Measurements from ENCODE around the gene TTLL5.

TTLL5 gene

GRCh38 chr14:75753696-75754095 lies 92.7 kb downstream of the TTLL5 start:
- no peak overlapping the region for H3K9ac ChIP-seq (ENCODE audit: low read depth, low read length, poor library complexity)
- DNase-seq (ENCODE audit: low spot score): no peak
- no peak overlapping the region for H2AK5ac ChIP-seq (ENCODE audit: low read depth, low read length)
- H2BK12ac ChIP-seq (ENCODE audit: low read length): no peak overlapping the region
- H3K36me3 ChIP-seq (replicated peaks in 1 of 2; ENCODE audit: control insufficient read depth in 2 of 2, insufficient read depth in 2 of 2, low read length in 2 of 2): peaks cover 5 to 72% of the 10 kb centered on the region in 2 donors
- no peaks in the 10 kb centered on the region for H3K79me1 ChIP-seq (ENCODE audit: low read depth, low read length)
- no peak overlapping the region for H3K23ac ChIP-seq (ENCODE audit: low read depth, low read length, poor library complexity)
- no peak overlapping the region for H3K18ac ChIP-seq (ENCODE audit: low read length)
- no peaks in the 10 kb centered on the region for H3K4me1 ChIP-seq (ENCODE audit: control insufficient read depth in 2 of 2, insufficient read depth in 1 of 2, low read depth in 1 of 2, low read length in 2 of 2)
- no peak overlapping the region for H2BK120ac ChIP-seq (ENCODE audit: low read depth, low read length)
- H3K9me3 ChIP-seq (replicated peaks in 1 of 2; ENCODE audit: control insufficient read depth in 2 of 2, insufficient read depth in 1 of 2, low read depth in 1 of 2, low read length in 2 of 2): no peaks in the 10 kb centered on the region
- H3K27ac ChIP-seq (replicated peaks; ENCODE audit: low read length): no peak overlapping the region
- H4K91ac ChIP-seq (ENCODE audit: low read depth, low read length, poor library complexity): no peak overlapping the region
- no peak overlapping the region for H3K4ac ChIP-seq (ENCODE audit: low read length)
- H3K4me3 ChIP-seq (ENCODE audit: low read length in 2 of 2): no peak overlapping the region
- H3K4me2 ChIP-seq (ENCODE audit: insufficient read depth, low read length, poor library complexity, severe bottlenecking): no peak overlapping the region
- H4K8ac ChIP-seq (ENCODE audit: low read depth, low read length): no peak overlapping the region
- H2BK15ac ChIP-seq (ENCODE audit: low read length): no peak overlapping the region
- no peak overlapping the region for H3K14ac ChIP-seq (ENCODE audit: low read length)
- H3K27me3 ChIP-seq (ENCODE audit: control insufficient read depth in 3 of 3, insufficient read depth in 3 of 3, low read depth in 1 of 3, low read length in 3 of 3): peaks cover 0 to 2% (median 0%) of the 10 kb centered on the region in 3 experiments
- H2AFZ ChIP-seq (ENCODE audit: low read length): no peak overlapping the region
- no peak overlapping the region for H2BK5ac ChIP-seq (ENCODE audit: low read length)
- no CpG with 5 or more reads among the region's 4 CpGs for WGBS, 2 donors (ENCODE audit: extremely low coverage in 2 of 2, insufficient read length in 2 of 2, insufficient replicate concordance in 1 of 2)

- H3K18ac ChIP-seq (ENCODE audit: low read length): no peak overlapping the region
- no peaks in the 10 kb centered on the region for H3K9me3 ChIP-seq (replicated peaks in 1 of 2; ENCODE audit: control insufficient read depth in 2 of 2, insufficient read depth in 1 of 2, low read depth in 1 of 2, low read length in 2 of 2)
- H3K27ac ChIP-seq (replicated peaks; ENCODE audit: low read length): no peak overlapping the region
- no peak overlapping the region for H2BK15ac ChIP-seq (ENCODE audit: low read length)
- no peak overlapping the region for H3K23ac ChIP-seq (ENCODE audit: low read depth, low read length, poor library complexity)
- no peaks in the 10 kb centered on the region for H3K79me1 ChIP-seq (ENCODE audit: low read depth, low read length)
- H3K36me3 ChIP-seq (replicated peaks in 1 of 2; ENCODE audit: control insufficient read depth in 2 of 2, insufficient read depth in 2 of 2, low read length in 2 of 2): peaks cover 0 to 64% of the 10 kb centered on the region in 2 donors
- H2BK5ac ChIP-seq (ENCODE audit: low read length): no peak overlapping the region
- H3K9ac ChIP-seq (ENCODE audit: low read depth, low read length, poor library complexity): no peak overlapping the region
- H4K8ac ChIP-seq (ENCODE audit: low read depth, low read length): no peak overlapping the region
- no peak overlapping the region for H3K4ac ChIP-seq (ENCODE audit: low read length)
- H3K4me3 ChIP-seq (ENCODE audit: low read length in 2 of 2): no peak overlapping the region
- no peak for DNase-seq (ENCODE audit: low spot score)
- H3K4me1 ChIP-seq (ENCODE audit: control insufficient read depth in 2 of 2, insufficient read depth in 1 of 2, low read depth in 1 of 2, low read length in 2 of 2): no peaks in the 10 kb centered on the region
- no peak overlapping the region for H2AFZ ChIP-seq (ENCODE audit: low read length)
- no peak overlapping the region for H3K14ac ChIP-seq (ENCODE audit: low read length)
- H3K4me2 ChIP-seq (ENCODE audit: insufficient read depth, low read length, poor library complexity, severe bottlenecking): no peak overlapping the region
- no CpG with 5 or more reads among the region's 4 CpGs for WGBS, 2 donors (ENCODE audit: extremely low coverage in 2 of 2, insufficient read length in 2 of 2, insufficient replicate concordance in 1 of 2)
- no peaks in the 10 kb centered on the region for H3K27me3 ChIP-seq (ENCODE audit: control insufficient read depth in 3 of 3, insufficient read depth in 3 of 3, low read depth in 1 of 3, low read length in 3 of 3)
- no peak overlapping the region for H2BK12ac ChIP-seq (ENCODE audit: low read length)
- no peak overlapping the region for H2AK5ac ChIP-seq (ENCODE audit: low read depth, low read length)
- H4K91ac ChIP-seq (ENCODE audit: low read depth, low read length, poor library complexity): no peak overlapping the region
- no peak overlapping the region for H2BK120ac ChIP-seq (ENCODE audit: low read depth, low read length)
Observed at GRCh38 chr14:75757644-75758402, 96.8 kb downstream of the TTLL5 start.

GRCh38 chr14:75764020-75764419 lies 103.0 kb downstream of the TTLL5 start:
- H3K23ac ChIP-seq (ENCODE audit: low read depth, low read length, poor library complexity): no peak overlapping the region
- no peak overlapping the region for H3K27ac ChIP-seq (replicated peaks; ENCODE audit: low read length)
- H4K91ac ChIP-seq (ENCODE audit: low read depth, low read length, poor library complexity): no peak overlapping the region
- no peaks in the 10 kb centered on the region for H3K27me3 ChIP-seq (ENCODE audit: control insufficient read depth in 3 of 3, insufficient read depth in 3 of 3, low read depth in 1 of 3, low read length in 3 of 3)
- H2BK15ac ChIP-seq (ENCODE audit: low read length): no peak overlapping the region
- H2BK5ac ChIP-seq (ENCODE audit: low read length): no peak overlapping the region
- WGBS, 2 donors (ENCODE audit: extremely low coverage in 2 of 2, insufficient read length in 2 of 2, insufficient replicate concordance in 1 of 2): no CpG with 5 or more reads among the region's 4 CpGs
- no peaks in the 10 kb centered on the region for H3K9me3 ChIP-seq (replicated peaks in 1 of 2; ENCODE audit: control insufficient read depth in 2 of 2, insufficient read depth in 1 of 2, low read depth in 1 of 2, low read length in 2 of 2)
- H3K18ac ChIP-seq (ENCODE audit: low read length): no peak overlapping the region
- no peak overlapping the region for H2BK12ac ChIP-seq (ENCODE audit: low read length)
- H3K14ac ChIP-seq (ENCODE audit: low read length): no peak overlapping the region
- H4K8ac ChIP-seq (ENCODE audit: low read depth, low read length): no peak overlapping the region
- H2BK120ac ChIP-seq (ENCODE audit: low read depth, low read length): no peak overlapping the region
- no peak overlapping the region for H2AFZ ChIP-seq (ENCODE audit: low read length)
- no peak overlapping the region for H2AK5ac ChIP-seq (ENCODE audit: low read depth, low read length)
- no peak overlapping the region for H3K4me3 ChIP-seq (ENCODE audit: low read length in 2 of 2)
- no peak overlapping the region for H3K4me2 ChIP-seq (ENCODE audit: insufficient read depth, low read length, poor library complexity, severe bottlenecking)
- peaks cover 3 to 56% of the 10 kb centered on the region in 2 donors for H3K36me3 ChIP-seq (replicated peaks in 1 of 2; ENCODE audit: control insufficient read depth in 2 of 2, insufficient read depth in 2 of 2, low read length in 2 of 2)
- no peak overlapping the region for H3K9ac ChIP-seq (ENCODE audit: low read depth, low read length, poor library complexity)
- no peak overlapping the region for H3K4ac ChIP-seq (ENCODE audit: low read length)
- H3K4me1 ChIP-seq (ENCODE audit: control insufficient read depth in 2 of 2, insufficient read depth in 1 of 2, low read depth in 1 of 2, low read length in 2 of 2): no peaks in the 10 kb centered on the region
- no peak for DNase-seq (ENCODE audit: low spot score)
- H3K79me1 ChIP-seq (ENCODE audit: low read depth, low read length): no peaks in the 10 kb centered on the region

- Histone ChIP-seq H3K9ac (ENCODE audit: low read depth, low read length, poor library complexity) (no peak overlapping the region), H3K36me3 (replicated peaks in 1 of 2; ENCODE audit: control insufficient read depth in 2 of 2, insufficient read depth in 2 of 2, low read length in 2 of 2) (peaks cover 4 to 68% of the 10 kb centered on the region in 2 donors), H2BK120ac (ENCODE audit: low read depth, low read length) (no peak overlapping the region), H3K18ac (ENCODE audit: low read length) (no peak overlapping the region), H3K4me1 (ENCODE audit: control insufficient read depth in 2 of 2, insufficient read depth in 1 of 2, low read depth in 1 of 2, low read length in 2 of 2) (no peaks in the 10 kb centered on the region), H3K4me2 (ENCODE audit: insufficient read depth, low read length, poor library complexity, severe bottlenecking) (no peak overlapping the region), H3K4ac (ENCODE audit: low read length) (no peak overlapping the region), H2BK12ac (ENCODE audit: low read length) (no peak overlapping the region), H3K4me3 (ENCODE audit: low read length in 2 of 2) (no peak overlapping the region), H4K8ac (ENCODE audit: low read depth, low read length) (no peak overlapping the region), H3K27ac (replicated peaks; ENCODE audit: low read length) (no peak overlapping the region), H3K14ac (ENCODE audit: low read length) (no peak overlapping the region), H2AFZ (ENCODE audit: low read length) (no peak overlapping the region), H3K27me3 (ENCODE audit: control insufficient read depth in 3 of 3, insufficient read depth in 3 of 3, low read depth in 1 of 3, low read length in 3 of 3) (no peaks in the 10 kb centered on the region), H2AK5ac (ENCODE audit: low read depth, low read length) (no peak overlapping the region), H3K23ac (ENCODE audit: low read depth, low read length, poor library complexity) (no peak overlapping the region), H4K91ac (ENCODE audit: low read depth, low read length, poor library complexity) (no peak overlapping the region), H3K79me1 (ENCODE audit: low read depth, low read length) (no peaks in the 10 kb centered on the region), H2BK15ac (ENCODE audit: low read length) (no peak overlapping the region), H2BK5ac (ENCODE audit: low read length) (no peak overlapping the region), H3K9me3 (replicated peaks in 1 of 2; ENCODE audit: control insufficient read depth in 2 of 2, insufficient read depth in 1 of 2, low read depth in 1 of 2, low read length in 2 of 2) (no peaks in the 10 kb centered on the region)
- no CpG with 5 or more reads among the region's 9 CpGs for WGBS, 2 donors (ENCODE audit: extremely low coverage in 2 of 2, insufficient read length in 2 of 2, insufficient replicate concordance in 1 of 2)
- no peak for DNase-seq (ENCODE audit: low spot score)
Observed at GRCh38 chr14:75769047-75769685, 108.1 kb downstream of the TTLL5 start.

Measured in neuronal stem cell (in vitro differentiated cells).